H1 (cell line): ENCODE data around the gene ADCY5. TPM values are rescaled to one million over a fixed set of nuclear protein-coding genes. Genes with fewer than 3 reads are reported as not detected.

Experiments
- BACH1 ChIP-seq: IDR thresholded peaks from 2 replicates; pipeline ENCODE4 v1.6.1; 2012; ENCODE audit warnings: low read length, improper control_type of control experiment
- CHD7 ChIP-seq: fragments of 300-600 bp; sonication (generic); IDR thresholded peaks from 2 replicates; pipeline ENCODE4 v1.7.1; 2012; ENCODE audit warnings: low read length, moderate library complexity, mild to moderate bottlenecking, inconsistent platforms; ENCODE audit not compliant: insufficient replicate concordance
- HDAC6 ChIP-seq: IDR thresholded peaks from one replicate; pipeline ENCODE4 v1.7.1; 2012; ENCODE audit warnings: low read depth, mild to moderate bottlenecking, inconsistent platforms, low read length, moderate library complexity
- RAD21 ChIP-seq, 2 experiments: IDR thresholded peaks in 1 of 2; conservative IDR thresholded peaks in 1 of 2; 2 replicates each; pipeline ENCODE4 v1.6.1; 2011; ENCODE audit warnings: low read depth in 2 of 2, low read length in 2 of 2, improper control_type of control experiment in 1 of 2, inconsistent platforms in 1 of 2, mild to moderate bottlenecking in 1 of 2, moderate library complexity in 1 of 2
- RFX5 ChIP-seq: IDR thresholded peaks from 2 replicates; pipeline ENCODE4 v1.6.1; 2011; ENCODE audit warnings: low read depth, low read length, improper control_type of control experiment, borderline replicate concordance
- TEAD4 ChIP-seq: IDR thresholded peaks from 2 replicates; pipeline ENCODE4 v1.6.1; 2012; ENCODE audit warnings: low read depth, low read length, inconsistent platforms, mixed read lengths
- polyA plus RNA-seq, 7 experiments: library from polyadenylated mRNA; depleted of rRNA in 3 of 7; stranded (reverse) in 5 of 7; unstranded in 2 of 7; fragments of >200 nt in 5 of 7; fragments of 200-250 nt in 2 of 7; gene quantifications; 1 replicate in 5 of 7; 2 replicates in 1 of 7; 4 replicates in 1 of 7; pipeline versions ENCODE4 v1.2.1 to v1.2.3, GENCODE V29; 2011 to 2013; ENCODE audit warnings: missing spikeins in 2 of 7, mixed read lengths in 2 of 7
- total RNA-seq: library from RNA; stranded (reverse); fragmentation: NEBNext Ultra II Directional; extraction: Animal tissue kit (Norgen Biotek cat#: 25700); gene quantifications from 2 replicates; pipeline ENCODE4 v1.2.1, GENCODE V29; 2021

The ADCY5 gene
- total and polyA plus RNA-seq, 2 of the 8 experiments (the other 6 are each of a cell fraction or from before 2014, with no cell fraction given), result 18.9 to 40.8 TPM

GRCh38 chr3:123339302-123339701 lies 109.6 kb downstream of the ADCY5 start (continued):
- TF ChIP-seq CHD7, result no peak
- no peak for TF ChIP-seq RFX5
- TF ChIP-seq TEAD4, result no peak
- no peak for TF ChIP-seq BACH1
- TF ChIP-seq HDAC6, result no peak
- no peak for TF ChIP-seq RAD21 (IDR thresholded peaks at IDR 0.05 in 1 of 2, conservative IDR thresholded peaks at IDR 0.05 in 1 of 2; ENCODE audit: low read depth in 2 of 2, low read length in 2 of 2)
